ENCODE results near the gene DOCK2. TPM values are rescaled to one million over a fixed set of nuclear protein-coding genes. Genes with fewer than 3 reads are reported as not detected.

DOCK2 gene
- total and polyA plus RNA-seq, 2 of the 8 experiments (the other 6 are each of a cell fraction or from before 2014, with no cell fraction given): 3.9 to 5.7 TPM

DNA sequence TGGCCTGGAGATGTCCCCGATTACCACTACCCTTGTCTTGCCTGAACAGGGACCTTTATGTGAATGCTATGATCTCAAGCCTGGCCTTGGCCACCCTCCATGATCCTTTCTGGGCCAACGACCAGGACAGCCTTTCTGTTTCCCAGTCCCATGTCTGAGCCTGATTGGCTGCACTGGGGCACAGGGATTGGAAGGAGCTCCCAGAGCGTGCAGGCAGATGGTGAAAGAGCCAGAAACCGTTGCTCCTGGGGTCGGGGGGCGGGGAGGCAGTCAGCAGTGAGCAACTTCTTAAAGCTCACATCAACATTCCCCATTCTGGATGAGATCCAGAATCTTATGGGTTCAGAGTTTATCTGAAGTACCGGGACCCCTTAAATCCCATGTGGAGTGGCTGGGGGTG is 258.9 kb downstream of the DOCK2 start:
- Histone ChIP-seq H3K23me2 (ENCODE audit: low read depth, low read length) (no peaks in the 10 kb centered on the region), H4K5ac (ENCODE audit: insufficient read length, low read depth, low read length) (no peak overlapping the region), H3K18ac (ENCODE audit: extremely low read depth, low read length) (no peak overlapping the region), H3K27me3 (replicated peaks in 1 of 4; ENCODE audit: control insufficient read depth in 3 of 4, extremely low read depth in 1 of 4, insufficient read depth in 3 of 4, low read length in 3 of 4) (no peaks in the 10 kb centered on the region), H4K8ac (ENCODE audit: extremely low read depth, insufficient read depth, low read length) (no peak overlapping the region), H3K27ac (ENCODE audit: low read depth, low read length) (no peak overlapping the region), H3K14ac (ENCODE audit: insufficient read length) (no peak overlapping the region), H3K9ac (replicated peaks in 1 of 4; ENCODE audit: extremely low read depth in 1 of 4, low read depth in 3 of 4, low read length in 3 of 4) (no peak overlapping the region), H2AK5ac (ENCODE audit: low read depth, low read length) (no peak overlapping the region), H3K79me1 (ENCODE audit: low read depth, low read length) (no peaks in the 10 kb centered on the region), H2BK15ac (ENCODE audit: low read length) (no peak overlapping the region), H2AFZ (ENCODE audit: low read length) (no peak overlapping the region), H2BK20ac (ENCODE audit: low read length) (no peak overlapping the region), H2BK5ac (ENCODE audit: low read depth, low read length) (no peak overlapping the region), H3K9me3 (ENCODE audit: insufficient read depth in 2 of 2, low read depth in 1 of 2, low read length in 1 of 2) (no peaks in the 10 kb centered on the region), H3K56ac (replicated peaks; ENCODE audit: insufficient read length, low read depth, low read length) (no peak overlapping the region), H3K4me3 (ENCODE audit: extremely low read depth in 1 of 4, insufficient read depth in 2 of 4, low read depth in 3 of 4, low read length in 4 of 4) (no peak overlapping the region), H3K36me3 (ENCODE audit: control insufficient read depth in 2 of 4, insufficient read depth in 4 of 4, low read length in 3 of 4) (no peaks in the 10 kb centered on the region), H3K4me1 (replicated peaks in 1 of 4; ENCODE audit: control insufficient read depth in 3 of 4, insufficient read depth in 4 of 4, low read length in 3 of 4) (no peaks in the 10 kb centered on the region), H3K79me2 (ENCODE audit: control insufficient read depth in 1 of 2, insufficient read depth in 2 of 2, low read length in 2 of 2) (no peaks in the 10 kb centered on the region), H2BK120ac (replicated peaks; ENCODE audit: low read depth, low read length) (no peak overlapping the region), H4K20me1 (replicated peaks in 1 of 2; ENCODE audit: control insufficient read depth in 1 of 2, insufficient read depth in 2 of 2, low read length in 2 of 2) (no peaks in the 10 kb centered on the region), H3K23ac (ENCODE audit: insufficient read length) (no peak overlapping the region), H4K91ac (replicated peaks; ENCODE audit: insufficient read length, low read length) (no peak overlapping the region), H3K4ac (replicated peaks; ENCODE audit: insufficient read length, low read depth, low read length) (no peak overlapping the region), H3K4me2 (ENCODE audit: insufficient read depth in 1 of 2, low read depth in 2 of 2, low read length in 2 of 2) (no peak overlapping the region), H2BK12ac (ENCODE audit: low read depth, low read length) (no peak overlapping the region)
- WGBS, 2 experiments (ENCODE audit: extremely low coverage in 1 of 2, insufficient coverage in 1 of 2, insufficient read length in 1 of 2, insufficient replicate concordance in 2 of 2, low coverage in 1 of 2, low lambda C conversion rate in 2 of 2, missing lambda C conversion rate in 1 of 2): 95% methylated on average over 7 of the region's 7 CpGs; no CpG with 5 or more reads in 1 of the 2 experiments
- ChIA-PET CTCF (ENCODE audit: partially characterized antibody) (interaction anchor here (0.7 to 1.4 kb wide), 2 partner anchors 9 to 152 kb away, joined by 3 to 5 read pairs; no protein-coding TSS in a partner anchor), POLR2A (ENCODE audit: partially characterized antibody) (no interaction called here)
- FAIRE-seq (no peak), DNase-seq (ENCODE audit: low read depth in 1 of 2, low spot score in 2 of 2) (no peak)
- TF ChIP-seq RBBP5 (IDR thresholded peaks at IDR 0.05; ENCODE audit: borderline replicate concordance, low read depth, low read length) (no peak), CEBPB (IDR thresholded peaks at IDR 0.05; ENCODE audit: low read depth, low read length) (no peak), EZH2 (IDR thresholded peaks at IDR 0.05; ENCODE audit: low read depth, low read length, severe bottlenecking) (no peak), CHD2 (IDR thresholded peaks at IDR 0.05; ENCODE audit: low read length) (no peak), SP2 (IDR thresholded peaks at IDR 0.05; ENCODE audit: low read length) (no peak), SIRT6 (IDR thresholded peaks at IDR 0.05; ENCODE audit: low read length) (no peak), RXRA (IDR thresholded peaks at IDR 0.05; ENCODE audit: insufficient read depth, low read depth, low read length) (no peak), SIX5 (IDR thresholded peaks at IDR 0.05; ENCODE audit: low read depth, low read length) (no peak), JUN (IDR thresholded peaks at IDR 0.05; ENCODE audit: low read depth, low read length) (no peak)
- TF ChIP-seq, protein P1, sequence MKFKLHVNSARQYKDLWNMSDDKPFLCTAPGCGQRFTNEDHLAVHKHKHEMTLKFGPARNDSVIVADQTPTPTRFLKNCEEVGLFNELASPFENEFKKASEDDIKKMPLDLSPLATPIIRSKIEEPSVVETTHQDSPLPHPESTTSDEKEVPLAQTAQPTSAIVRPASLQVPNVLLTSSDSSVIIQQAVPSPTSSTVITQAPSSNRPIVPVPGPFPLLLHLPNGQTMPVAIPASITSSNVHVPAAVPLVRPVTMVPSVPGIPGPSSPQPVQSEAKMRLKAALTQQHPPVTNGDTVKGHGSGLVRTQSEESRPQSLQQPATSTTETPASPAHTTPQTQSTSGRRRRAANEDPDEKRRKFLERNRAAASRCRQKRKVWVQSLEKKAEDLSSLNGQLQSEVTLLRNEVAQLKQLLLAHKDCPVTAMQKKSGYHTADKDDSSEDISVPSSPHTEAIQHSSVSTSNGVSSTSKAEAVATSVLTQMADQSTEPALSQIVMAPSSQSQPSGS (IDR thresholded peaks at IDR 0.05; ENCODE audit: low read length): no peak
- TF ChIP-seq, protein P2, sequence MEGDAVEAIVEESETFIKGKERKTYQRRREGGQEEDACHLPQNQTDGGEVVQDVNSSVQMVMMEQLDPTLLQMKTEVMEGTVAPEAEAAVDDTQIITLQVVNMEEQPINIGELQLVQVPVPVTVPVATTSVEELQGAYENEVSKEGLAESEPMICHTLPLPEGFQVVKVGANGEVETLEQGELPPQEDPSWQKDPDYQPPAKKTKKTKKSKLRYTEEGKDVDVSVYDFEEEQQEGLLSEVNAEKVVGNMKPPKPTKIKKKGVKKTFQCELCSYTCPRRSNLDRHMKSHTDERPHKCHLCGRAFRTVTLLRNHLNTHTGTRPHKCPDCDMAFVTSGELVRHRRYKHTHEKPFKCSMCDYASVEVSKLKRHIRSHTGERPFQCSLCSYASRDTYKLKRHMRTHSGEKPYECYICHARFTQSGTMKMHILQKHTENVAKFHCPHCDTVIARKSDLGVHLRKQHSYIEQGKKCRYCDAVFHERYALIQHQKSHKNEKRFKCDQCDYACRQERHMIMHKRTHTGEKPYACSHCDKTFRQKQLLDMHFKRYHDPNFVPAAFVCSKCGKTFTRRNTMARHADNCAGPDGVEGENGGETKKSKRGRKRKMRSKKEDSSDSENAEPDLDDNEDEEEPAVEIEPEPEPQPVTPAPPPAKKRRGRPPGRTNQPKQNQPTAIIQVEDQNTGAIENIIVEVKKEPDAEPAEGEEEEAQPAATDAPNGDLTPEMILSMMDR (IDR thresholded peaks at IDR 0.05; ENCODE audit: control extremely low read depth in 1 of 3, insufficient read depth in 1 of 3, low read depth in 1 of 3, low read length in 3 of 3): no peak
